Nephron progenitor cell (in vitro differentiated cells): Measurements from ENCODE around the gene RGS17.

Experiments used
- DNase-seq: peaks from one replicate; pipeline ENCODE4 v3.0.0; 2021
- H3K27ac Mint-ChIP-seq: 2 replicates; pipeline ENCODE4 v1.8.0; 2021; ENCODE audit warnings: mild to moderate bottlenecking, moderate library complexity, mixed read lengths
- H3K27me3 Mint-ChIP-seq: 2 replicates; pipeline ENCODE4 v1.8.0; 2021; ENCODE audit warnings: mild to moderate bottlenecking, low read depth, mixed read lengths; ENCODE audit not compliant: poor library complexity
- H3K36me3 Mint-ChIP-seq: 2 replicates; pipeline ENCODE4 v1.8.0; 2021; ENCODE audit warnings: low read depth, mixed read lengths
- H3K4me1 Mint-ChIP-seq: 2 replicates; pipeline ENCODE4 v1.8.0; 2021; ENCODE audit warnings: mixed read lengths
- H3K4me3 Mint-ChIP-seq: 2 replicates; pipeline ENCODE4 v1.8.0; 2021; ENCODE audit warnings: mild to moderate bottlenecking, moderate library complexity, mixed read lengths
- H3K9me3 Mint-ChIP-seq: 2 replicates; pipeline ENCODE4 v1.8.0; 2021; ENCODE audit warnings: mild to moderate bottlenecking, moderate library complexity, mixed read lengths
- TF ChIP-seq, protein P1 (sequence below): fragments of 200-600 bp; sonication (generic); IDR thresholded peaks from 2 replicates; pipeline ENCODE4 v1.5.0; 2021; ENCODE audit warnings: antibody characterized with exemption

RGS17 gene

DNA sequence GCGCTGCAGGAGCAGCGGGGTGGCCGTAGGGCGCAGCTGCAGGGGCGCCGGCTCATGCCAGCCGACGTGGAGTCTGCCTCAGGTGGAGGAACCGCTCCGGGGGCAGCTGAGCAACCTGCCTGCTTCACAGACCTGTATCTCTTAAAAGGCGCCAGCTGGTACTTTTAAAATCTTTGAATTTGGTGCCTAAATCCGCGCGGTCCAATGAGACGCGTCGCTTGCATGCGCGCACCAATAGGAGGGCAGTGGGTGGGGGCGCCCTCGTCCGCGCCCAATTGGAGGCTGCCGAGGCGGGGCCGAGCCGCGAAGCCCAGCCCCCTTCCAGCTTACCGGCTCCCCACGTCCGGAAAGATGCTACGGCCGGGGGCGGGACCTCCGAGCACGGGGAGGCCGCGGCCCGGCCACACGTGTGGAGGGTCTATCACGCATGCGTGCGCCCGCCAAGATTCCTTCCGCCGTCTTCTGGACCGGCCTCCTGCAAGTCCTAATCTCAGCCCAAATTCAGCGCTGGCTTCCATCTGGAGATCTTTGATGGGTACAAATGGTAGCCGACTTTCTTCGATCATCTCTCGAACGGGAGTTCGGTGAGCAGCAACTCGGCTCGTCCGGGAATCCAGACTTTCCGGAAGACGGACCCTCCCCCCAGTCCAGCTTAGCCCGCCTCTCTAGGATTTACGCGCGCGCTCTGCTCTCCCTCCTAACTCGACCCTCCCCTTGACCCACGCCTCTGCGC, 148.0 kb downstream of the RGS17 start, which contains the start of gene FBXO5:
Gene FBXO5 (minus strand): TSS at position 138 of the 733 bp plus-strand sequence. CDS start 82 bp downstream, at position 56.
- DNase-seq: peak; percentile 97
- Mint-ChIP-seq H3K27me3 (no peaks in the 10 kb centered on the region), H3K36me3 (peaks cover 32% of the 10 kb centered on the region), H3K9me3 (no peaks in the 10 kb centered on the region), H3K27ac (peak within 1 kb of the TSS; percentile 100), H3K4me1 (peaks cover 47% of the 10 kb centered on the region), H3K4me3 (peak within 1 kb of the TSS; percentile 99)
- TF ChIP-seq, protein P1, sequence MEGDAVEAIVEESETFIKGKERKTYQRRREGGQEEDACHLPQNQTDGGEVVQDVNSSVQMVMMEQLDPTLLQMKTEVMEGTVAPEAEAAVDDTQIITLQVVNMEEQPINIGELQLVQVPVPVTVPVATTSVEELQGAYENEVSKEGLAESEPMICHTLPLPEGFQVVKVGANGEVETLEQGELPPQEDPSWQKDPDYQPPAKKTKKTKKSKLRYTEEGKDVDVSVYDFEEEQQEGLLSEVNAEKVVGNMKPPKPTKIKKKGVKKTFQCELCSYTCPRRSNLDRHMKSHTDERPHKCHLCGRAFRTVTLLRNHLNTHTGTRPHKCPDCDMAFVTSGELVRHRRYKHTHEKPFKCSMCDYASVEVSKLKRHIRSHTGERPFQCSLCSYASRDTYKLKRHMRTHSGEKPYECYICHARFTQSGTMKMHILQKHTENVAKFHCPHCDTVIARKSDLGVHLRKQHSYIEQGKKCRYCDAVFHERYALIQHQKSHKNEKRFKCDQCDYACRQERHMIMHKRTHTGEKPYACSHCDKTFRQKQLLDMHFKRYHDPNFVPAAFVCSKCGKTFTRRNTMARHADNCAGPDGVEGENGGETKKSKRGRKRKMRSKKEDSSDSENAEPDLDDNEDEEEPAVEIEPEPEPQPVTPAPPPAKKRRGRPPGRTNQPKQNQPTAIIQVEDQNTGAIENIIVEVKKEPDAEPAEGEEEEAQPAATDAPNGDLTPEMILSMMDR: no peak

GRCh38 chr6:152981989-152982903, 148.8 kb downstream of the RGS17 start:
- no peak overlapping the region for H3K27ac Mint-ChIP-seq
- no peaks in the 10 kb centered on the region for H3K27me3 Mint-ChIP-seq
- H3K4me3 Mint-ChIP-seq: peak overlapping the region; percentile 99
- peaks cover 55% of the 10 kb centered on the region for H3K4me1 Mint-ChIP-seq
- DNase-seq: peak; percentile 26
- H3K9me3 Mint-ChIP-seq: no peaks in the 10 kb centered on the region
- TF ChIP-seq, protein P1: no peak
- H3K36me3 Mint-ChIP-seq: peaks cover 33% of the 10 kb centered on the region

DNA sequence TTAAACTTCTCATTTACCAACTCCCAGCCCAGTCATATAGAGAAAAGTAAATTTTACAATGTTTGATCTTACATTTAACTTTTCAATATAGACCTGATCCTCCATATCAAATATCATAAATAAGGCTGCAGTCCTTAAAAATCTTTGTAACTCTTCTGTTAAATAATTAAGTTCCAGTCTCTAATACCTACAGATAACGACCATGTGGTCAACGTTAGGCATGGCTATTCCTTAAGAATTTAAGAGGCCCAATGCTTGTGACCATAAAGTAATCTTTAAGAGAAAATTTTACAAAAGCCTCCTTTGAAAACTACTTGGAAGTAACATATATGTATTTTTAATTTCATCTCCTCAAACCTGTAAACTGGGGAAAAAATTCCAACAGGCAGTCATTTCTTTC, 149.9 kb downstream of the RGS17 start:
- TF ChIP-seq, protein P1: no peak
- no peak for DNase-seq

DNA sequence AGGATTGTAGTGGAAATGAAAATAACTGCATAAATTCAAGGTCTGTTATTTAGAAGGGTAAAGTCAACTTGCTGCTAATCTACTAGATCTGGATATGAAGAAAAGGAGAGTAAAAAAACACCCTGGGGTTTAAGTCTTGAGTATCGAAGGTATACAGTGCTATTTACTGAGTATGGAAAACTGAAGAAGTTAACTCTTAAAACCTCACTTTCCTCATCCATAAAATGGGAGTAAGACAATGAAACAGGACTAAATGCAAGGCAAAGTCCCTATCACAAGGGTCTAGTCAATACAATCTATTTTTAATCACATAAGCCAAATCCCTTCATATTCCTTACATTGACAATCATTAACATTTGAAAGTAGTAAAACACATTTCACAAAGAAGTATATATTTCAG, 150.4 kb downstream of the RGS17 start:
- H3K27ac Mint-ChIP-seq: peak overlapping the region; percentile 1
- peaks cover 68% of the 10 kb centered on the region for H3K4me1 Mint-ChIP-seq
- TF ChIP-seq, protein P1: no peak
- no peaks in the 10 kb centered on the region for H3K9me3 Mint-ChIP-seq
- H3K27me3 Mint-ChIP-seq: no peaks in the 10 kb centered on the region
- DNase-seq: no peak
- peak overlapping the region; percentile 80 for H3K4me3 Mint-ChIP-seq
- H3K36me3 Mint-ChIP-seq: peaks cover 34% of the 10 kb centered on the region

More for the DNA sequence above, 149.9 kb downstream of the RGS17 start:
- no peaks in the 10 kb centered on the region for H3K9me3 Mint-ChIP-seq
- H3K4me1 Mint-ChIP-seq: peaks cover 64% of the 10 kb centered on the region
- H3K36me3 Mint-ChIP-seq: peaks cover 33% of the 10 kb centered on the region
- H3K4me3 Mint-ChIP-seq: peak overlapping the region; percentile 80
- no peaks in the 10 kb centered on the region for H3K27me3 Mint-ChIP-seq
- H3K27ac Mint-ChIP-seq: peak overlapping the region; percentile 24

DNA sequence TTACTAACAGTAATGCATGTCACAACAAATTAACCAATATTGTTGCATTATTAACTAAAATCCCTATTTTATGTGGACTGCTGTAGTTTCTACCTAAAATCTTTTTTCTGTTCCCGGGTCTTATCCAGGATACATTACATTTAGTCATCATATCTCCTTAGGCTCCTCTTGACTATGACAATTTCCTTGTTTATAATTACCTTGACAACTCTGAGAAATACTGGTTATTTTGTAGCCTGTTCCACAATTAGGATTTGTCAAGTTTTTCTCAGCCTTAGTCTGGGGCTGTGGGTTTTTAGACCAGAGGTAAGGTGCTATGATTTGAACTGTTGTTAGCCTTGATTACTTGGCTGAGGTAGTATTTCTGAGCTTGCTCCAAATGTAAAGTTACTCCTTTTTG, 152.0 kb downstream of the RGS17 start:
- H3K4me3 Mint-ChIP-seq: no peak overlapping the region
- DNase-seq: no peak
- no peaks in the 10 kb centered on the region for H3K27me3 Mint-ChIP-seq
- peaks cover 62% of the 10 kb centered on the region for H3K4me1 Mint-ChIP-seq
- H3K27ac Mint-ChIP-seq: no peak overlapping the region
- H3K36me3 Mint-ChIP-seq: peaks cover 40% of the 10 kb centered on the region
- H3K9me3 Mint-ChIP-seq: no peaks in the 10 kb centered on the region
- TF ChIP-seq, protein P1: no peak
